Adipocyte (in vitro differentiated cells): ENCODE data around the gene POLR2E.
A peak's percentile ranks its signal among the peaks of the same experiment; 100 is the strongest.
"Not testable (repeated sequence)": the region's sequence is repeated elsewhere in the genome, so short reads cannot be mapped to it uniquely, and the experiment has no call there.

Source experiments
- DNase-seq: peaks from one replicate; pipeline ENCODE4 v3.0.0-alpha.2; 2015; ENCODE audit warnings: low read depth
- H3K27me3 ChIP-seq: replicated peaks from 2 replicates; pipeline ENCODE4 v1.7.0; 2013; ENCODE audit warnings: mild to moderate bottlenecking, low read length, moderate library complexity; ENCODE audit not compliant: control insufficient read depth, insufficient read depth
- H3K36me3 ChIP-seq: 2 replicates; pipeline ENCODE4 v1.7.0; 2013; ENCODE audit warnings: low read length, mild to moderate bottlenecking, moderate library complexity; ENCODE audit not compliant: control insufficient read depth, insufficient read depth, severe bottlenecking
- H3K4me1 ChIP-seq: 2 replicates; pipeline ENCODE4 v1.7.0; 2013; ENCODE audit warnings: mild to moderate bottlenecking, low read length, moderate library complexity; ENCODE audit not compliant: control insufficient read depth, insufficient read depth
- H3K4me3 ChIP-seq: 2 replicates; pipeline ENCODE4 v1.7.0; 2013; ENCODE audit warnings: mild to moderate bottlenecking, low read length, moderate library complexity
- H3K9ac ChIP-seq: 2 replicates; pipeline ENCODE4 v1.7.0; 2013; ENCODE audit warnings: mild to moderate bottlenecking, low read length, moderate library complexity
- H3K9me3 ChIP-seq: 2 replicates; pipeline ENCODE4 v1.7.0; 2013; ENCODE audit warnings: mild to moderate bottlenecking, low read length, moderate library complexity; ENCODE audit not compliant: control insufficient read depth

Gene POLR2E

DNA sequence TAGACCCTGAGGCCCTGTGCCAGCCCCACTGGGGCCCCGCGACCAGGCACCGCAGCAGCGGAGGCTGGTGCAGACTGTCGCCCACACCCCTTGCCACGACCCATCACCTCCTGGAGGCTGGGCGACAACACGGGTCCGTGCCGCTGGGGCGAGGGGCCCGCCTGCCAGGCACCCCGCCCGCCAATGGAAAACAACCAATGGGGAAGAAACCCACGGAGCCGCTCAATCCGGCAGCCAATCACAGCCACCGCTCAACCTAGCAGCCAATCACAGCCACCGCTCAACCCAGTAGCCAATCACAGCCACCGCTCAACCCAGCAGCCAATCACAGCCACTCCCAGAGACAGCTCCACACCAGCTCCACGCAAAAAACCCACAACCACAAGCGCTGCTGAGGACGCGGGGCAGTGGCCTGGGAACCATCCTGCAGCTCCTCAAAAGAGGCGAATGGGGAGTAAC lies 38.3 kb upstream of the POLR2E start:
- DNase-seq = peak; percentile 26
- Histone ChIP-seq H3K36me3 (peaks cover 40% of the 10 kb centered on the region), H3K4me1 (peaks cover 50% of the 10 kb centered on the region), H3K27me3 (no peaks in the 10 kb centered on the region), H3K9me3 (no peaks in the 10 kb centered on the region), H3K9ac (peak overlapping the region; percentile 98), H3K4me3 (no peak overlapping the region)

DNA sequence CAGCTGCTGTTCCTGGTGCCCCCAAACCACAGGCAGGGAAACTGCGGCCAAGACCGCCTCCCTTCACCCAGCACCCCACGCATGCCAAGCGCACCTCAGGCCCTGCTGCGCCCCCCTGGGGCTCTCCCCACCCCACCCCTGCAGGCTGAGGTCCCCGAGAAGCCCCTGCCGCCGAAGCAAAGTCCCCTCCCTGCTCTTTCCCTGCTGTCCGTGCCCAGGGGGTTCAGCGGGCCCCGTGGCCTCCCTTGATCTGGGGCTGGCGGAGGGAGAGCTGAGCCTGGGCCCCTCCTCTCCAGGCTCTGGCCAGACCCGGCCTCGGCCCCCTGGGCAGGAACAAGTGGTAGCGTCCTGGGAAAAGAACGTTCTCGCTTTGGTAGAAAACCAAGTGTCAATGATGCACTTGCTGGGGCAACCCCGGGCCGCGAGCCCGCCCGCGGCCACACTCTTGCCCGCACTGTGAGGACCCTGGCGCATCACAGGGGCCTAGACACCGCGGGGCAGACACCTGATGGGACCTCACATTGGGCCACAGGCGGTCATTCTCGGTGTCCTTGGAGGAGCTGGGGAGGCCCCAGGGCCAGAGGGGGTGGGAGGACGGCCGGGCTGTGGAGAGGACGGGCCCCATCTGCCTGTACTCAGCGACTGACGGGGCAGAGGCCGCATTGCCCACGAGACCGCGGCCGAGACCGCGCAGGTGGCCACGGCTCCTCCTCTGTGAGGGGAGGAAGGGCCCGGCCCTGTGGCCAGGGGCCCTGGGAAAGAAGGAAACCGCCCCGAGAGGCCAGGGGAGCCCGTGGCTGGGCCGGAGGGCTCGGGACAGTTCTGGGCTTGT lies 37.6 kb upstream of the POLR2E start:
- Histone ChIP-seq H3K9ac (peak overlapping the region; percentile 98), H3K4me3 (peak overlapping the region; percentile 93), H3K9me3 (no peaks in the 10 kb centered on the region), H3K36me3 (peaks cover 42% of the 10 kb centered on the region), H3K27me3 (no peaks in the 10 kb centered on the region), H3K4me1 (peaks cover 50% of the 10 kb centered on the region)
- no peak for DNase-seq

DNA sequence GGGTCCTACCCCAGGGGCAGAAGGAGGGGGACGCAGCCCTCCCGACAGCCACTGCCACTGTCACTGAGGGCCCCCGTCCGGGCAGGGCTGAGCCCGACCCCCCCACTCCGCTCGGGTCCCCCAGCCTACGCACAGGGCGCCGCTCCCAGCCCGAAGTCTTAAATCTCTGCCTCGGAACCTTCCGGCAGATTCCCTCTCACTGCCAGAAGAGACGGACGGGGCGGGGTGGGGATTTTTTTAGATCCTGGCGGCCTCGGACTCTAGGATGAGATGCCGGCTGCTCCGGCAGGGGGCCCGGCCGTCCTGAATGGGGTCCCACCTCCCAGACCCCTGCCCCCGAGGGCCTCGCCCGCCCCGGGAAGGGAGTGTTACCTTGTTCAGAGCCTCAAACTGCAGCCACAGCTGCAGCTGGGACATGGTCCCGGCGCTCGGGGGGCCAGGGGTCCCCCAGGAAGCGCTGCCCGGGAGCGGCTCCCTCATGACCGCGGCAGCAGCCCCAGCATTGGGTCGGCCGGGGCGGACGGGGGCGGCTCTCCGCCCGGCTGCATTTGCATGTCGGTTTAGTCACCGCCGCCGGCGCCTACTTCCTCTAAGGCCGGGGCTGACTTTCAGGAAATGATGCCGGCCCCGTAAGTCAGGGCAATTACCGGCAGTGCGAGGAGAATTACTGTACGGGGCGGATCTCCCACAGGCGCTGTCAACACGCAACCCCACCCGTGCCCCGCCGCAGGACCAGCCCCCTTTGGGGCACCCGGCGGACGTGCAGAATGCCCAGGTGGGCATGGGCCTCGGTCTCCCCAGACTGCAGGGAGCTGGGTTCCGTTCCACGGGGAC lies 36.8 kb upstream of the POLR2E start:
- H3K9me3 ChIP-seq = no peaks in the 10 kb centered on the region
- peaks cover 50% of the 10 kb centered on the region for H3K4me1 ChIP-seq
- no peaks in the 10 kb centered on the region for H3K27me3 ChIP-seq
- H3K9ac ChIP-seq = peak overlapping the region; percentile 98
- H3K4me3 ChIP-seq = peak overlapping the region; percentile 93
- DNase-seq = peak; percentile 93
- H3K36me3 ChIP-seq = peaks cover 50% of the 10 kb centered on the region

DNA sequence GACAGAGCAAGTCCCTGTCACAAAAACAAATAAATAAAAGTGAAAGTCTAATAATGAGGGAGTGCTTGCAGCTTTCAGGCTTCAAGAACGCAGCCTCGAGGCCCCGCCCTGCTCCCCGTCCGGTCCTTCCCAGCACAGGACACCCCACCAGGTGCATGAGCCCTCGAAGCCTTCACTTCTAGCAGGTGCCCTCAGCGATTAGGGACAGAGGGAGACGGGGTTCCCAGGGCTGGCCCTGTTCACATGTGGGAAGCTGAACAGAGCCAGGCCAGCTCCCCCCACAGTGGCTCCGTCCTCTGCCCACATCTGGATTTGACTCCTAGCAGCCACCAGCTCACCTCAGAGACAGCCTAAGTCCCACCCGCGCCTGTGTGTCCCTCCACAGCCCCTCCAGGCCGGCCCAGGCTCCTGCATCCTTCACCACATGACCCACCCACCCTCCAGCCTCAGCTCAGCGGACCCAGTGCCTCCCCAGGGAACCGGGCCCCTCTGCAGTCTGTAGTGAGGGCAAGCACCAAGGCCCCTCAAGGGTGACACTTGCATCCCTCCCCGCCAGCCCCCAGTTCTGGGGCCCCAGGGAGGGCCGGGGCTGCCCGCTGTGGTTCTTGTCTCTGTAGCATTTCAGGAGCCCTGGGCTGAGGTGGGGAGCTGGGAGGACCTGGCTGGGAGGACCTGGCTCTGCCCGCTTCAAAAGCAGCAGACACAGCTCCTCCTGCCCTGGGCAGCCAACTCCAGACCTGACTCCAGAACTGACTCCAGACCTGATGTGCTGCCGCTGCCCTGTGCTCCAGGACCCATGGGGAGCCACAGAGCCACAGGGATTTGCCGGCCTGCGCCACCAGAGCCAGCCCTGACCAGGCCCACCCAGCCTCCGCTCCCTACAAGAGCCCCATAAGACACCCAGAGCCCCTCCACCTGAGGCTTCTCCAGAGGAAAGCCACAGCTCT lies 35.9 kb upstream of the POLR2E start:
- Histone ChIP-seq H3K36me3 (peaks cover 51% of the 10 kb centered on the region), H3K4me1 (peaks cover 50% of the 10 kb centered on the region), H3K9me3 (no peaks in the 10 kb centered on the region), H3K27me3 (no peaks in the 10 kb centered on the region), H3K9ac (peak overlapping the region; percentile 98), H3K4me3 (peak overlapping the region; percentile 93)
- DNase-seq = peak; percentile 43

DNA sequence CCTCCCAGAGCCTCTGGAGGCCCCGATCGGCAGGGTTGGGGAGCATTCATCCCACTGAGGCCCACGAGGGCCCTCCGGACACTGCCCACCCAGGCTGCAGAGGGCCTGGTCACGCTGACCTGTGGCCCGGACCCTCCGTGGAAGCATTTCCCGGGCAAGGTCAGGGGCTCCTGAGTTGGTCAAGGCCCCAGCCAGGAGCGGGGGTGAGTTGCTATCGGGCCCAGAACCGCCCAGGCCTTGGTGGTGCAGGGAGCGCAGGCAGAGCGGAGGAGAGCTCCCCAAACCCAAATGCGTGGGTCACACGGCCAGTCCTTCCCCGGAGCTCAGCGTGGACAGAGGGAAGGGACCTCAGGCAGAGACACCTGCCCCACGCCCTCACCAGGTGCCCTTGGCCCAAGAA lies 34.4 kb upstream of the POLR2E start:
- peaks cover 44% of the 10 kb centered on the region for H3K4me1 ChIP-seq
- peak overlapping the region; percentile 98 for H3K9ac ChIP-seq
- H3K4me3 ChIP-seq = no peak overlapping the region
- peaks cover 57% of the 10 kb centered on the region for H3K36me3 ChIP-seq
- no peak for DNase-seq
- no peaks in the 10 kb centered on the region for H3K9me3 ChIP-seq
- H3K27me3 ChIP-seq = no peaks in the 10 kb centered on the region

DNA sequence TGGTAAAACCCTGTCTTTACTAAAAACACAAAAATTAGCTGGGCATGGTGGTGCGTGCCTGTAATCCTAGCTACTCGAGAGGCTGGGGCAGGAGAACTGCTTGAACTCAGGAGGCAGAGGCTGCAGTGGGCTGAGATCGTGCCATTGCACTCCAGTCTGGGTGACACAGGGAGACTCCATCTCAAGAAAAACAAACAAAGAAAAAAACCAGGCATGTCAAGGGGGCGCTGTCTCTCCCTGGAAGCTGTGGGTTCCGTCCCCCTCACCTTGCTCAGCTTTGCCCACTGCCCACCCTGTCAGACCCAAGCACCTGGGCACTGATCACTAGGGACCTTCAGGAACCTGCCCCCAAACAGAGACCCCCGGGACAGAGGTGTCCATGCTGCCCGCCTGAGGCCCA lies 33.9 kb upstream of the POLR2E start:
- H3K4me3 ChIP-seq, H3K27me3 ChIP-seq, DNase-seq, H3K9me3 ChIP-seq: not testable (repeated sequence)
- peaks cover 58% of the 10 kb centered on the region for H3K36me3 ChIP-seq
- H3K9ac ChIP-seq = peak overlapping the region; percentile 98
- peaks cover 40% of the 10 kb centered on the region for H3K4me1 ChIP-seq

DNA sequence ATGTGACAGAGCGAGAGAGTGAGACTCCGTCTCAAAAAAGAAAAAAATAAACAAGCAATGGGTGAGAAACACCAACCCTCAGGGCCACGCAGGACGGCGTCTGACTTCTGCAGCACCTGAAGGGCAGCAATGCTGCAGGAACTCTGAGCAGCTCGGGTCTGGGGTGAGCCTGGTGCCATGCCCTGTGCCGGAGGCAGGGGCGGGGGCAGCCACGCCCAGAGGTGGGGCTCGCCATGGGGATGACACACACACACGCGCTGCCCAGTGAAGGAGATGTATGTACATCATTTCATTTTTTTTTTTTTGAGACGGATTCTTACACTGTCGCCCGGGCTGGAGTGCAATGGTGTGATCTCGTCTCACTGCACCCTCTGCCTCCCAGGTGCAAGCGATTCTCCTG lies 32.9 kb upstream of the POLR2E start:
- H3K9ac ChIP-seq = no peak overlapping the region
- no peak for DNase-seq
- H3K27me3 ChIP-seq = no peaks in the 10 kb centered on the region
- peaks cover 68% of the 10 kb centered on the region for H3K36me3 ChIP-seq
- no peak overlapping the region for H3K4me3 ChIP-seq
- no peaks in the 10 kb centered on the region for H3K9me3 ChIP-seq
- H3K4me1 ChIP-seq = peaks cover 31% of the 10 kb centered on the region

DNA sequence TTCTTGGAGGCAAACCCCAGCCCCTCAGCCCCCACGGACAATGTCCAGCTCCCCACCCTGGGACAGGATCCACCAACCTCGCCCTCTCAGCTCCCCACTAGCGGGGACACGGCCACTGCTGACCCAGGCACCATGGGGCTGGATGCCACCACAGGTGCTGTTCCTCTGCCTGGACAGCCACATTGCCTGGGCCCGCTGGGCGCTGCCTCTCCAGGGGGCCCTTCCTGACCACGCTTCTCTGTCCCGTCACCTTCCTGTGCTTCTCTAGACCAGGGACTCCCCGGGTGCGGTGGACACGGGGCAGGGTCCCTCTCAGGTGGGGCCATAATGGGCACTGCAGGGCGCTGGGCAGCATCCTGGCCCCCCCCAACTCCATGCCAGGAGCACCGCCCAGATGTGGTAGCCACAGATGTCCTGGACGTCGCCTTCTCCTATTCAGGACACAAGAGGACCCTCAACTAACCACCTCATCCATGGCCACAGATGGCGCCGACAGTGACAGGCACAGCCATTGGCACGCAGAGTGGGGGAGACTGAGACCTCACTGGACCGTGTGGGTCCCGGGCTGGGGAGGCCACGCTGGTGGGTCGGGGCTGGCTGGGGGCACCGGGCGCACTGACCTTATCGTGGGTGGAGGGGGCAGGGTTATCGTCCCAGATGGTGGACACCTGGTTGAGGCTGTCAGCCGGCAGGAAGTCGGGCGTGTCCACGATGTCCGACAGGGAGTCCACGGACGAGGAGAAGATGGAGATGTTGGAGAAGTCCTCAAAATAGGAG lies 32.0 kb upstream of the POLR2E start:
- Histone ChIP-seq H3K4me3 (no peak overlapping the region), H3K36me3 (peaks cover 76% of the 10 kb centered on the region), H3K9me3 (no peaks in the 10 kb centered on the region), H3K9ac (peak overlapping the region; percentile 15), H3K27me3 (no peaks in the 10 kb centered on the region), H3K4me1 (peaks cover 22% of the 10 kb centered on the region)
- no peak for DNase-seq

DNA sequence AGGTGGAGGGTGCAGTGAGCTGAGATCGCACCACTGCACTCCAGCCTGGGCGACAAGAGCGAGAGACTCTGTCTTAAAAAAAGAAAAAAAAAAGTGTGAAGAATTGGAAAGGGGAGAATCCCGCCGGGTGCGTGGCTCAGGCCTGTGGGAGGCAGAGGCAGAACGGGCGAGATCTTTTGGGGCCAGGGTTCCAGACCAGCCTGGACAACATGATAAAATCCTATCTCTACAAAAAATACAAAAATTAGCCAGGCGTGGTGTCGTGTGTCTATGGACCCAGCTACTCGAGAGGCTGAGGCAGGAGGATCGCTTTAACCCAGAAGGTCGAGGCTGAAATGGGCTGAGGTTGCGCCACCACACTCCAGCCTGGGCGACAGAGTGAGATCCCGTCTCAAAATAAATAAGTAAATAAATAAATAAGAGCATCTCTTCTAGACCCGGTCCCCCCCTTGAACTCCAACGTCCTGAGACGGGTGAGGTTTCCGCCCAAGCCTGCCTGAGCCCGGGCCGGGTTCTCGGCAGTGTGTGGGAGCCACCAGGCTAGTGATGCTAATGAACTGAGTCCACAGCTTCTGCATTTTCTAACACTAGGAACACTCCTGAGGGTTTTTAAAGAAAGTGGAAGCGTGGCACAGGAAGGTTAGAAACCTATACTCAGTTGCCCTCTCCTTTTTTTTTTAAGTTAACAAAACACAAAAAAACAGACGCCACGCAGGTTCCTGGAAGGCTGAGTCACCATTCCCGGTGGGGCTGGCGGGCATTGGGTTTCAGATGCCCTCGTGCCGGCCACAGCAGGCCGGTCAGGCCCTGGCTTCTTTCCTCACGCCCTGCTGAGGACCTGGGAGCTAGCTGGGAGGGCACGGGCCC lies 30.7 kb upstream of the POLR2E start:
- no peak overlapping the region for H3K4me3 ChIP-seq
- H3K4me1 ChIP-seq = peaks cover 16% of the 10 kb centered on the region
- peaks cover 89% of the 10 kb centered on the region for H3K36me3 ChIP-seq
- H3K27me3 ChIP-seq = no peaks in the 10 kb centered on the region
- H3K9me3 ChIP-seq = no peaks in the 10 kb centered on the region
- H3K9ac ChIP-seq = peak overlapping the region; percentile 15
- peak; percentile 37 for DNase-seq
